HepG2 (cell line): ENCODE measurements around the gene CNP. TPM values are rescaled to one million over a fixed set of nuclear protein-coding genes. Genes with fewer than 3 reads are reported as not detected.
A peak's percentile ranks its signal among the peaks of the same experiment; 100 is the strongest.

Experiments
- ARNTL ChIP-seq: sonication (generic); formaldehyde crosslinking; IDR thresholded peaks from 2 replicates; pipeline ENCODE4 v1.4.0; 2020; ENCODE audit warnings: mild to moderate bottlenecking, missing genetic modification reagents
- CREB3 ChIP-seq: sonication (generic); formaldehyde crosslinking; IDR thresholded peaks from 2 replicates; pipeline ENCODE4 v1.5.0; 2020; ENCODE audit warnings: missing genetic modification reagents
- FUBP1 ChIP-seq: sonication (generic); formaldehyde crosslinking; IDR thresholded peaks from 2 replicates; pipeline ENCODE4 v1.5.1; 2020; ENCODE audit warnings: missing genetic modification reagents, mild to moderate bottlenecking, borderline replicate concordance
- JUNB ChIP-seq: sonication (generic); formaldehyde crosslinking; IDR thresholded peaks from 2 replicates; pipeline ENCODE4 v1.8.0; 2022; ENCODE audit warnings: missing genetic modification reagents, mild to moderate bottlenecking, borderline replicate concordance
- KAT7 ChIP-seq: IDR thresholded peaks from 2 replicates; pipeline ENCODE4 v1.6.1; 2018; ENCODE audit warnings: borderline replicate concordance, missing compliant biosample characterization
- KDM5A ChIP-seq: fragments of 200-600 bp; sonication (generic); IDR thresholded peaks from 2 replicates; pipeline ENCODE4 v1.7.0; 2018; ENCODE audit warnings: antibody characterized with exemption, mild to moderate bottlenecking, low read length, borderline replicate concordance
- ZNF326 ChIP-seq: sonication (generic); formaldehyde crosslinking; IDR thresholded peaks from 2 replicates; pipeline ENCODE4 v1.4.0; 2020; ENCODE audit warnings: missing genetic modification reagents, borderline replicate concordance
- ZNF34 ChIP-seq: sonication (generic); formaldehyde crosslinking; IDR thresholded peaks from 2 replicates; pipeline ENCODE4 v1.4.0; 2020; ENCODE audit warnings: mild to moderate bottlenecking, missing genetic modification reagents, borderline replicate concordance
- ZNF543 ChIP-seq: sonication (generic); formaldehyde crosslinking; IDR thresholded peaks from 2 replicates; pipeline ENCODE4 v1.4.0; 2020; ENCODE audit warnings: mild to moderate bottlenecking, missing genetic modification reagents
- ZSCAN25 ChIP-seq: sonication (generic); formaldehyde crosslinking; IDR thresholded peaks from 2 replicates; pipeline ENCODE4 v1.8.0; 2022; ENCODE audit warnings: mild to moderate bottlenecking, missing genetic modification reagents
- ZSCAN9 ChIP-seq: IDR thresholded peaks from 2 replicates; pipeline ENCODE4 v1.6.1; 2016; ENCODE audit warnings: borderline replicate concordance
- polyA plus RNA-seq, 8 experiments: library from polyadenylated mRNA; depleted of rRNA in 3 of 8; stranded (reverse) in 7 of 8; unstranded in 1 of 8; fragments of >200 nt; fragmentation: Illumina TruSeq in 4 of 8; extraction: Trizol in 4 of 8; gene quantifications; 2 replicates each; pipeline versions ENCODE4 v1.2.1 to v1.2.3, GENCODE V29; 2011 to 2016; ENCODE audit warnings: low read depth in 4 of 8, missing spikeins in 1 of 8, mixed read lengths in 1 of 8; ENCODE audit not compliant: insufficient read depth in 1 of 8
- total RNA-seq, 5 experiments: library from RNA; depleted of rRNA; stranded (reverse); fragments of >200 nt; fragmentation: Illumina TruSeq; extraction: Trizol; gene quantifications; 2 replicates each; pipeline ENCODE4 v1.2.3, GENCODE V29; 2016; ENCODE audit warnings: low read depth in 1 of 5
- TF ChIP-seq, protein P1 (sequence below): sonication (generic); formaldehyde crosslinking; IDR thresholded peaks from 2 replicates; pipeline ENCODE4 v1.9.0; 2021; ENCODE audit warnings: missing genetic modification reagents, mild to moderate bottlenecking, borderline replicate concordance
- TF ChIP-seq, protein P2 (sequence below): sonication (generic); formaldehyde crosslinking; IDR thresholded peaks from 2 replicates; pipeline ENCODE4 v1.9.0; 2022; ENCODE audit warnings: missing genetic modification reagents, mild to moderate bottlenecking, borderline replicate concordance
- TF ChIP-seq, protein P3 (sequence below): sonication (generic); formaldehyde crosslinking; conservative IDR thresholded peaks from 2 replicates; pipeline ENCODE4 v1.8.0; 2022; ENCODE audit warnings: missing genetic modification reagents
- TF ChIP-seq, protein P4 (sequence below): IDR thresholded peaks from 2 replicates; pipeline ENCODE4 v1.6.1; 2016
- TF ChIP-seq, protein P5 (sequence below): sonication (generic); formaldehyde crosslinking; IDR thresholded peaks from 2 replicates; pipeline ENCODE4 v1.5.1; 2020; ENCODE audit warnings: missing genetic modification reagents, mild to moderate bottlenecking, borderline replicate concordance

Gene CNP
- total and polyA plus RNA-seq, 2 of the 13 experiments (the other 11 are each of a cell fraction or from before 2014, with no cell fraction given) = 97.2 to 161 TPM

- peak; percentile 55 for TF ChIP-seq KDM5A
- no peak for TF ChIP-seq FUBP1 (CRISPR knock-in tag)
- no peak for TF ChIP-seq CREB3 (CRISPR knock-in tag)
- peak; percentile 53; the same call in 1 of the 2 replicates for TF ChIP-seq ZSCAN9 (CRISPR knock-in tag)
- TF ChIP-seq, protein P1, sequence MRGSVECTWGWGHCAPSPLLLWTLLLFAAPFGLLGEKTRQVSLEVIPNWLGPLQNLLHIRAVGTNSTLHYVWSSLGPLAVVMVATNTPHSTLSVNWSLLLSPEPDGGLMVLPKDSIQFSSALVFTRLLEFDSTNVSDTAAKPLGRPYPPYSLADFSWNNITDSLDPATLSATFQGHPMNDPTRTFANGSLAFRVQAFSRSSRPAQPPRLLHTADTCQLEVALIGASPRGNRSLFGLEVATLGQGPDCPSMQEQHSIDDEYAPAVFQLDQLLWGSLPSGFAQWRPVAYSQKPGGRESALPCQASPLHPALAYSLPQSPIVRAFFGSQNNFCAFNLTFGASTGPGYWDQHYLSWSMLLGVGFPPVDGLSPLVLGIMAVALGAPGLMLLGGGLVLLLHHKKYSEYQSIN = no peak
- peak; percentile 20; the same call in 1 of the 2 replicates for TF ChIP-seq JUNB (CRISPR knock-in tag)
- no peak for TF ChIP-seq ZNF326 (CRISPR knock-in tag)
- TF ChIP-seq, protein P2, sequence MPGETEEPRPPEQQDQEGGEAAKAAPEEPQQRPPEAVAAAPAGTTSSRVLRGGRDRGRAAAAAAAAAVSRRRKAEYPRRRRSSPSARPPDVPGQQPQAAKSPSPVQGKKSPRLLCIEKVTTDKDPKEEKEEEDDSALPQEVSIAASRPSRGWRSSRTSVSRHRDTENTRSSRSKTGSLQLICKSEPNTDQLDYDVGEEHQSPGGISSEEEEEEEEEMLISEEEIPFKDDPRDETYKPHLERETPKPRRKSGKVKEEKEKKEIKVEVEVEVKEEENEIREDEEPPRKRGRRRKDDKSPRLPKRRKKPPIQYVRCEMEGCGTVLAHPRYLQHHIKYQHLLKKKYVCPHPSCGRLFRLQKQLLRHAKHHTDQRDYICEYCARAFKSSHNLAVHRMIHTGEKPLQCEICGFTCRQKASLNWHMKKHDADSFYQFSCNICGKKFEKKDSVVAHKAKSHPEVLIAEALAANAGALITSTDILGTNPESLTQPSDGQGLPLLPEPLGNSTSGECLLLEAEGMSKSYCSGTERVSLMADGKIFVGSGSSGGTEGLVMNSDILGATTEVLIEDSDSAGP (CRISPR knock-in tag) = peak; percentile 78; the same call in 1 of the 2 replicates
- no peak; the same call in 1 of the 2 replicates for TF ChIP-seq ARNTL (CRISPR knock-in tag)
- TF ChIP-seq KAT7 (CRISPR knock-in tag) = peak; percentile 32; the same call in 1 of the 2 replicates
- peak; percentile 26; the same call in 1 of the 2 replicates for TF ChIP-seq ZNF543 (CRISPR knock-in tag)
- TF ChIP-seq, protein P3, sequence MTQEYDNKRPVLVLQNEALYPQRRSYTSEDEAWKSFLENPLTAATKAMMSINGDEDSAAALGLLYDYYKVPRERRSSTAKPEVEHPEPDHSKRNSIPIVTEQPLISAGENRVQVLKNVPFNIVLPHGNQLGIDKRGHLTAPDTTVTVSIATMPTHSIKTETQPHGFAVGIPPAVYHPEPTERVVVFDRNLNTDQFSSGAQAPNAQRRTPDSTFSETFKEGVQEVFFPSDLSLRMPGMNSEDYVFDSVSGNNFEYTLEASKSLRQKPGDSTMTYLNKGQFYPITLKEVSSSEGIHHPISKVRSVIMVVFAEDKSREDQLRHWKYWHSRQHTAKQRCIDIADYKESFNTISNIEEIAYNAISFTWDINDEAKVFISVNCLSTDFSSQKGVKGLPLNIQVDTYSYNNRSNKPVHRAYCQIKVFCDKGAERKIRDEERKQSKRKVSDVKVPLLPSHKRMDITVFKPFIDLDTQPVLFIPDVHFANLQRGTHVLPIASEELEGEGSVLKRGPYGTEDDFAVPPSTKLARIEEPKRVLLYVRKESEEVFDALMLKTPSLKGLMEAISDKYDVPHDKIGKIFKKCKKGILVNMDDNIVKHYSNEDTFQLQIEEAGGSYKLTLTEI (CRISPR knock-in tag) = no peak
- TF ChIP-seq, protein P4, sequence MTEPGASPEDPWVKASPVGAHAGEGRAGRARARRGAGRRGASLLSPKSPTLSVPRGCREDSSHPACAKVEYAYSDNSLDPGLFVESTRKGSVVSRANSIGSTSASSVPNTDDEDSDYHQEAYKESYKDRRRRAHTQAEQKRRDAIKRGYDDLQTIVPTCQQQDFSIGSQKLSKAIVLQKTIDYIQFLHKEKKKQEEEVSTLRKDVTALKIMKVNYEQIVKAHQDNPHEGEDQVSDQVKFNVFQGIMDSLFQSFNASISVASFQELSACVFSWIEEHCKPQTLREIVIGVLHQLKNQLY (CRISPR knock-in tag) = no peak
- TF ChIP-seq ZNF34 = peak; percentile 35; the same call in 1 of the 2 replicates
- TF ChIP-seq, protein P5, sequence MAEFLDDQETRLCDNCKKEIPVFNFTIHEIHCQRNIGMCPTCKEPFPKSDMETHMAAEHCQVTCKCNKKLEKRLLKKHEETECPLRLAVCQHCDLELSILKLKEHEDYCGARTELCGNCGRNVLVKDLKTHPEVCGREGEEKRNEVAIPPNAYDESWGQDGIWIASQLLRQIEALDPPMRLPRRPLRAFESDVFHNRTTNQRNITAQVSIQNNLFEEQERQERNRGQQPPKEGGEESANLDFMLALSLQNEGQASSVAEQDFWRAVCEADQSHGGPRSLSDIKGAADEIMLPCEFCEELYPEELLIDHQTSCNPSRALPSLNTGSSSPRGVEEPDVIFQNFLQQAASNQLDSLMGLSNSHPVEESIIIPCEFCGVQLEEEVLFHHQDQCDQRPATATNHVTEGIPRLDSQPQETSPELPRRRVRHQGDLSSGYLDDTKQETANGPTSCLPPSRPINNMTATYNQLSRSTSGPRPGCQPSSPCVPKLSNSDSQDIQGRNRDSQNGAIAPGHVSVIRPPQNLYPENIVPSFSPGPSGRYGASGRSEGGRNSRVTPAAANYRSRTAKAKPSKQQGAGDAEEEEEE = 0 out of 2 replicates have a peak, but pooled peaks have one; percentile 58
- peak; percentile 87 for TF ChIP-seq ZSCAN25 (CRISPR knock-in tag)
Measured at GRCh38 chr17:41918314-41919164, 48.1 kb upstream of the CNP start, which contains the start of gene ACLY (continued).
